GM23248 (cell line): ENCODE measurements around the gene SLC6A2.

Source experiments
- EZH2 ChIP-seq: fragments of 200-600 bp; sonication (generic); IDR thresholded peaks from 2 replicates; pipeline ENCODE4 v1.6.1; 2018; ENCODE audit warnings: antibody characterized with exemption, mild to moderate bottlenecking; ENCODE audit not compliant: insufficient read depth, poor library complexity, severe bottlenecking
- EZH2phosphoT487 ChIP-seq: fragments of 200-600 bp; sonication (generic); IDR thresholded peaks from 2 replicates; pipeline ENCODE4 v1.6.1; 2018; ENCODE audit warnings: antibody characterized with exemption, moderate library complexity, mild to moderate bottlenecking, low read depth; ENCODE audit not compliant: insufficient read depth

DNA sequence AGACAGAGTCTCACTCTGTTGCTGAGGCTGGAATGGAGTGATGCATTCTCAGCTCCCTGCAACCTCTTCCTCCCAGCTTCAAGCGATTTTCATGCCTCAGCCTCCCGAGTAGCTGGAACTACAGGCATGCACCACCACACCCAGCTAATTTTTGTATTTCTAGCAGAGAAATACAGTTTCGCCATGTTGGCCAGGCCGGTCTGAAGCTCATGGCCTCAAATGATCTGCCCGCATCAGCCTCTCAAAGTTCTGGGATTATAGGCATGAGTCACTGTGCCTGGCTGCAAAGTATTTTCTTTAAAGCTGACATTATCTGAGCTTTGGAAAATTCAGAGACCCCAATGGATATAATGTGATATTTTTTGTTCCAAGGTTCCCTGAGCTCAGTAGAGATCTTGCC is 31.1 kb upstream of the SLC6A2 start:
- TF ChIP-seq EZH2, result no peak
- TF ChIP-seq EZH2phosphoT487, result no peak
